ENCODE data around the gene ZFP57. TPM values are rescaled to one million over a fixed set of nuclear protein-coding genes. Genes with fewer than 3 reads are reported as not detected.

The ZFP57 gene
- total RNA-seq, 1 experiment from 2014 or later = 0.83 TPM

DNA sequence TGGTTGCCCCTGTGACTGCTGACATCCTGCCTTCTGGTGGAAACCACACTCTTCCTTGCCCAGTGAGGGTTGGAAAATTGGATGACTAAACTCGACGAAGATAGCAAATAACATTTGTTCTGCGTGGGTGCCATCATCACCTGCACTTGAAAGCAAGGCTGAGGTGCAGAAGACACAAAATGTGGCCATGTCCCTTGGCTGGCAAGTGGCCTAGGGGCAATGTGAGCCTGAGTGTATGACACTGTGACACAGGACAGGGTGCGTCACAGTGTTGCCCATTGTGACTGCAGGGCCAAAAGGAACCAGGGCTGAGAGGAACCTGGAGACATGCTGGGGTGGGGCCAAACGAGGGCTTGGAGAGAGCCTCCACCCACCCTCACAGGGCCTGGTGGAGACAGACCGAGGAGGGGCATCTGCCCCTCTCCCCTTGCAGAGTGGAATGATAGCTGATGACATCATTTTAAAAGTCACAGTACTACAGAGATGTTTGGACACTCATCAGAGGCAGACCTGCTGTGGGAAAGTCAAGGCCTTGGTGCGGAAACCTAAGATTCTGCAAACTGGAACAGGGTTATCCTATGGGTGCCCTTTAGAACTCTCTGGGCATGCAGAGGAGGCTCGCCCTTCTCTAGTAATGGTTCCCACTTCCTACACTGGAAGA is 29.5 kb upstream of the ZFP57 start:
- Mint-ChIP-seq H3K27me3 (ENCODE audit: unreplicated experiment) (peaks cover 61% of the 10 kb centered on the region), H3K4me3 (ENCODE audit: low read depth, unreplicated experiment) (no peak overlapping the region), H3K4me1 (ENCODE audit: low read depth, unreplicated experiment) (peaks cover 8% of the 10 kb centered on the region), H3K9me3 (ENCODE audit: low read depth, unreplicated experiment) (no peaks in the 10 kb centered on the region), H3K36me3 (ENCODE audit: insufficient read depth, unreplicated experiment) (no peaks in the 10 kb centered on the region), H3K27ac (ENCODE audit: unreplicated experiment) (no peak overlapping the region)
- DNase-seq = no peak
- no TSS peak for BruUV-seq (replicated peaks)
- TF ChIP-seq, protein P1, sequence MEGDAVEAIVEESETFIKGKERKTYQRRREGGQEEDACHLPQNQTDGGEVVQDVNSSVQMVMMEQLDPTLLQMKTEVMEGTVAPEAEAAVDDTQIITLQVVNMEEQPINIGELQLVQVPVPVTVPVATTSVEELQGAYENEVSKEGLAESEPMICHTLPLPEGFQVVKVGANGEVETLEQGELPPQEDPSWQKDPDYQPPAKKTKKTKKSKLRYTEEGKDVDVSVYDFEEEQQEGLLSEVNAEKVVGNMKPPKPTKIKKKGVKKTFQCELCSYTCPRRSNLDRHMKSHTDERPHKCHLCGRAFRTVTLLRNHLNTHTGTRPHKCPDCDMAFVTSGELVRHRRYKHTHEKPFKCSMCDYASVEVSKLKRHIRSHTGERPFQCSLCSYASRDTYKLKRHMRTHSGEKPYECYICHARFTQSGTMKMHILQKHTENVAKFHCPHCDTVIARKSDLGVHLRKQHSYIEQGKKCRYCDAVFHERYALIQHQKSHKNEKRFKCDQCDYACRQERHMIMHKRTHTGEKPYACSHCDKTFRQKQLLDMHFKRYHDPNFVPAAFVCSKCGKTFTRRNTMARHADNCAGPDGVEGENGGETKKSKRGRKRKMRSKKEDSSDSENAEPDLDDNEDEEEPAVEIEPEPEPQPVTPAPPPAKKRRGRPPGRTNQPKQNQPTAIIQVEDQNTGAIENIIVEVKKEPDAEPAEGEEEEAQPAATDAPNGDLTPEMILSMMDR (IDR thresholded peaks at IDR 0.05; ENCODE audit: unreplicated experiment) = no peak
- intact Hi-C loops (cut with micrococcal nuclease; ENCODE audit: unreplicated experiment) = no loop called here
- CTCF ChIA-PET = no interaction called here

DNA sequence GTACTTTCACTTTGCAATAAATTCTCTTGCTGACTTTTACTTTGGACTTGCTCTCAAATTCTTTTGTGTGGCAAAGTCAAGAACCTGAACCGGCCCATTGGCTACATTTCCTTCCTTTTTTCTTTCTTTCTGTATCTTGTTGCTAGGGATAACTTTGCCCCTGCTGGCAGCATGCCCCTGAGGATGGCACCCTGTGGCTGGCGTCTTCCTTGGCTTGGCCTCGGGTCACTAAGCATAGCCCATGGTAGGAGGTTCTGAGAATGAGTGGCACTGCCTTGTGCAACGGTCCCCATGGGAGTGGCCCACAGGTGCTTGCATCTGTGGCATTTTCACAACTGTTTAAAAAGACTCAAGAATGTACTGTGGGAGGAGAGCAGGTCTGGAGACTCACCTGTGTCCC is 28.2 kb upstream of the ZFP57 start:
- CTCF ChIA-PET = no interaction called here
- Mint-ChIP-seq H3K4me3 (ENCODE audit: low read depth, unreplicated experiment) (no peak overlapping the region), H3K27ac (ENCODE audit: unreplicated experiment) (no peak overlapping the region), H3K27me3 (ENCODE audit: unreplicated experiment) (peaks cover 61% of the 10 kb centered on the region), H3K4me1 (ENCODE audit: low read depth, unreplicated experiment) (peaks cover 8% of the 10 kb centered on the region), H3K36me3 (ENCODE audit: insufficient read depth, unreplicated experiment) (no peaks in the 10 kb centered on the region), H3K9me3 (ENCODE audit: low read depth, unreplicated experiment) (no peaks in the 10 kb centered on the region)
- intact Hi-C loops (cut with micrococcal nuclease; ENCODE audit: unreplicated experiment) = loop anchor here (5.0 kb wide), 2 partner anchors 43 to 303 kb away; no protein-coding TSS in a partner anchor
- BruUV-seq (replicated peaks) = no TSS peak
- no peak for DNase-seq
- TF ChIP-seq, protein P1 (IDR thresholded peaks at IDR 0.05; ENCODE audit: unreplicated experiment) = no peak

DNA sequence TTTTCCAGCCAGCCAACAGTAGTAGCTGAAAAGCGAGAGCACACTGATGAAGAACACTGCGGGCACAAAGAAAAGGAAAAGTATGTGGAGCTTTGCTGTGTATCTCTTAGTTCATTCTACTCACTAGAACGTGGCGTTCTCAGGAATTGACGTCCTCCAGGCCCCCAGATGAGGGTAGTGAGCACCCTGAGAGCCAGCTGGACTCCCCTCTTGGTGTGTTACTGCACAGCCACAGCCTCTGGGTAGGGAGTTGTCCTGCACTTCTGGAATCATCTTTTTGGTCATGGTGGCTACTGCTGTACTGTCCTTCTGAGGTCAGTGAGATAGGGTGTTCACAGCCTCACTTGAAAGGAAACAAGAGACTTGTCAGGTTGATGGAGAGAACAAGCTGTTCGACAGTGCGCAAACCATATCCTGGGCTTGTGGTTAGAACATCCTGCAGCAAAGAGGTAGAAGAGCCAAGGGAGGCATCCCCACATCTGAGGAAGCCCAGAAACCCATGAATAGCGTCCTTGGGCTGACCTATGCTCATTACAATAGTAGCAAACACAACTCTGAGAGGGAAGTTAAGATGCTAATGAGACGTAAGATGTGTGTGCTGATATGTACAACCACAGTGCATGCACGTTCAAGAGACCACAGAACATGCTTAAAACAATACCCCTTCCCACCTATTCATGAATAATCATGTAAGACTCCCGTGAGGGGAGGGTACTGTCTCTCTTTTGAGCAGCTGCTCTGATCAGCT is 27.7 kb upstream of the ZFP57 start:
- Mint-ChIP-seq H3K27me3 (ENCODE audit: unreplicated experiment) (peaks cover 66% of the 10 kb centered on the region), H3K4me1 (ENCODE audit: low read depth, unreplicated experiment) (peaks cover 8% of the 10 kb centered on the region), H3K27ac (ENCODE audit: unreplicated experiment) (no peak overlapping the region), H3K9me3 (ENCODE audit: low read depth, unreplicated experiment) (no peaks in the 10 kb centered on the region), H3K4me3 (ENCODE audit: low read depth, unreplicated experiment) (no peak overlapping the region), H3K36me3 (ENCODE audit: insufficient read depth, unreplicated experiment) (no peaks in the 10 kb centered on the region)
- TF ChIP-seq, protein P1 (IDR thresholded peaks at IDR 0.05; ENCODE audit: unreplicated experiment) = no peak
- DNase-seq = no peak
- intact Hi-C loops (cut with micrococcal nuclease; ENCODE audit: unreplicated experiment) = loop anchor here (5.0 kb wide), 2 partner anchors 44 to 304 kb away; no protein-coding TSS in a partner anchor
- no TSS peak for BruUV-seq (replicated peaks)
- CTCF ChIA-PET = interaction anchor here (1.2 kb wide), 1 partner anchor 12 kb away, joined by 3 read pairs; no protein-coding TSS in a partner anchor

DNA sequence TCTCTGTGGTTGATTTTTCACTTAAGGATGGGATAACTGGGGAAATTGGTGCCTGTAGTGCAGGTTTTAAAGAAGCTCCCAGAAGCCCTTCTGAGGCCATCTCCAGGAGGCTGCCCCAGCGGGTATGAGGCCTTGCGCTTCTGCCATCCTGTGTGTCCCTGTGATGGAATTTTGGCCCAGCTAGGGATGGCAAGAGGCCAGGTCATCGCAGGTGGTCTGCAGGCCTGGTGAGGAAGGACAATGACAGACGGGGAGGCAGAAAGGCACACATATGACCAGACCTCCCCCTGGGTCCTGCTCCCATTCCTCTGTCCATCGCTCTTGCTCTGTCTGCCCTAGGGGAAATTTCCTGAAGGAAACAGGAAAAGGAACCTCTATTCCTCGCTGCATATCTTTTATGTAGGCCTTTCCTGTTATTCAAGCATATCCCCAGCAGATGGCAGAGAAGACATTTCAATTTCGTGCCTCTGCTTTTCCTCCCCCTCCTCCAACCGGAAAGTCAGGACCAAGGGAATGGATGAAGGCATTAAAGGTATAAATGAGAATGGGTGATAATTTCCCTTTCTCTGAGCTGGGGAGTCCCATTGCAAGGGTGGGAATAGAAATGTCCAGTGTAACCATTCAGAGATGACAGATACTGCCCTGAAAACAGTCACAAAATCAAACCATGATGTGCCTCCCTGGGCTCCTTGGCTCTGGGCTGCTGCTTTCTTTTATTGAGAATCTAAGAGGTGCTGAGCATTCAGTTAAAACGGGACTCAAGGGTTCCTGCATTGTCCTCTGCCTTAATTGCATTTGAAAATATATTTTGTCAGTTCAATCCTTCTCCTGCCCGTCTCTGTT is 24.7 kb upstream of the ZFP57 start:
- intact Hi-C loops (cut with micrococcal nuclease; ENCODE audit: unreplicated experiment) = loop anchor here (1.0 to 5.0 kb wide), 4 partner anchors 33 to 307 kb away; no protein-coding TSS in a partner anchor
- Mint-ChIP-seq H3K27ac (ENCODE audit: unreplicated experiment) (no peak overlapping the region), H3K4me3 (ENCODE audit: low read depth, unreplicated experiment) (no peak overlapping the region), H3K9me3 (ENCODE audit: low read depth, unreplicated experiment) (no peaks in the 10 kb centered on the region), H3K36me3 (ENCODE audit: insufficient read depth, unreplicated experiment) (no peaks in the 10 kb centered on the region), H3K27me3 (ENCODE audit: unreplicated experiment) (peaks cover 61% of the 10 kb centered on the region), H3K4me1 (ENCODE audit: low read depth, unreplicated experiment) (peaks cover 8% of the 10 kb centered on the region)
- TF ChIP-seq, protein P1 (IDR thresholded peaks at IDR 0.05; ENCODE audit: unreplicated experiment) = peak; percentile 71
- no TSS peak for BruUV-seq (replicated peaks)
- DNase-seq = peak; percentile 64
- CTCF ChIA-PET = interaction anchor here (0.5 to 0.9 kb wide), 3 partner anchors 12 to 1221 kb away, joined by 3 to 4 read pairs (median 4); no protein-coding TSS in a partner anchor
